ENCODE measurements around the gene PAK5. TPM values are rescaled to one million over a fixed set of nuclear protein-coding genes. Genes with fewer than 3 reads are reported as not detected.

Gene PAK5
- total and polyA plus RNA-seq, 9 of the 15 experiments (the other 6 are each of a cell fraction or from before 2014, with no cell fraction given): not detected

GRCh38 chr20:9628141-9628540, 210.7 kb downstream of the PAK5 start:
- no peak overlapping the region for H2AFZ ChIP-seq (ENCODE audit: low read depth, low read length)
- H3K36me3 ChIP-seq (ENCODE audit: control insufficient read depth, insufficient read depth, low read length): no peaks in the 10 kb centered on the region
- H3K4me3 ChIP-seq: no peak overlapping the region
- no peak overlapping the region for H3K4me2 ChIP-seq (ENCODE audit: insufficient read depth, low read length)
- no TSS peak for BruUV-seq (replicated peaks)
- in situ Hi-C loops (cut with MboI): no loop called here
- no peaks in the 10 kb centered on the region for H3K27me3 ChIP-seq (ENCODE audit: control insufficient read depth in 2 of 2, insufficient read depth in 2 of 2, low read length in 2 of 2)
- no peak overlapping the region for H3K9ac ChIP-seq (ENCODE audit: insufficient read depth in 1 of 2, low read depth in 2 of 2, low read length in 2 of 2)
- ATAC-seq (no peak), FAIRE-seq (no peak), DNase-seq (ENCODE audit: extremely low read depth in 1 of 4, low spot score in 3 of 4) (no peak)
- no peaks in the 10 kb centered on the region for H3K9me1 ChIP-seq (ENCODE audit: control insufficient read depth, insufficient read depth, low read length)
- TF ChIP-seq, protein P1, sequence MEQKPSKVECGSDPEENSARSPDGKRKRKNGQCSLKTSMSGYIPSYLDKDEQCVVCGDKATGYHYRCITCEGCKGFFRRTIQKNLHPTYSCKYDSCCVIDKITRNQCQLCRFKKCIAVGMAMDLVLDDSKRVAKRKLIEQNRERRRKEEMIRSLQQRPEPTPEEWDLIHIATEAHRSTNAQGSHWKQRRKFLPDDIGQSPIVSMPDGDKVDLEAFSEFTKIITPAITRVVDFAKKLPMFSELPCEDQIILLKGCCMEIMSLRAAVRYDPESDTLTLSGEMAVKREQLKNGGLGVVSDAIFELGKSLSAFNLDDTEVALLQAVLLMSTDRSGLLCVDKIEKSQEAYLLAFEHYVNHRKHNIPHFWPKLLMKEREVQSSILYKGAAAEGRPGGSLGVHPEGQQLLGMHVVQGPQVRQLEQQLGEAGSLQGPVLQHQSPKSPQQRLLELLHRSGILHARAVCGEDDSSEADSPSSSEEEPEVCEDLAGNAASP (IDR thresholded peaks at IDR 0.05): no peak
- TF ChIP-seq ZNF785 (CRISPR knock-in tag; IDR thresholded peaks at IDR 0.05) (no peak), GABPB2 (CRISPR knock-in tag; conservative IDR thresholded peaks at IDR 0.05) (no peak), FOXP1 (CRISPR knock-in tag; IDR thresholded peaks at IDR 0.05) (no peak), RBM15 (IDR thresholded peaks at IDR 0.05; ENCODE audit: insufficient read depth, low read length) (no peak), ZSCAN29 (IDR thresholded peaks at IDR 0.05) (no peak), ZNF143 (CRISPR knock-in tag; IDR thresholded peaks at IDR 0.05) (no peak), BCOR (IDR thresholded peaks at IDR 0.05) (no peak), ZBED1 (IDR thresholded peaks at IDR 0.05) (no peak), CREB3 (tag; conservative IDR thresholded peaks at IDR 0.05; ENCODE audit: low read depth) (no peak), NRF1 (conservative IDR thresholded peaks at IDR 0.05 in 1 of 2, IDR thresholded peaks at IDR 0.05 in 1 of 2) (no peak), BRCA1 (IDR thresholded peaks at IDR 0.05) (no peak), BRCA1 (CRISPR knock-in tag; IDR thresholded peaks at IDR 0.05) (no peak), ZFP30 (CRISPR knock-in tag; IDR thresholded peaks at IDR 0.05; ENCODE audit: borderline replicate concordance) (no peak), BRD9 (IDR thresholded peaks at IDR 0.05; ENCODE audit: low read depth, partially characterized antibody) (no peak), MAFG (tag; conservative IDR thresholded peaks at IDR 0.05) (no peak), CSDE1 (IDR thresholded peaks at IDR 0.05) (no peak), ZNF212 (CRISPR knock-in tag; IDR thresholded peaks at IDR 0.05) (no peak)
- TF ChIP-seq, protein P2, sequence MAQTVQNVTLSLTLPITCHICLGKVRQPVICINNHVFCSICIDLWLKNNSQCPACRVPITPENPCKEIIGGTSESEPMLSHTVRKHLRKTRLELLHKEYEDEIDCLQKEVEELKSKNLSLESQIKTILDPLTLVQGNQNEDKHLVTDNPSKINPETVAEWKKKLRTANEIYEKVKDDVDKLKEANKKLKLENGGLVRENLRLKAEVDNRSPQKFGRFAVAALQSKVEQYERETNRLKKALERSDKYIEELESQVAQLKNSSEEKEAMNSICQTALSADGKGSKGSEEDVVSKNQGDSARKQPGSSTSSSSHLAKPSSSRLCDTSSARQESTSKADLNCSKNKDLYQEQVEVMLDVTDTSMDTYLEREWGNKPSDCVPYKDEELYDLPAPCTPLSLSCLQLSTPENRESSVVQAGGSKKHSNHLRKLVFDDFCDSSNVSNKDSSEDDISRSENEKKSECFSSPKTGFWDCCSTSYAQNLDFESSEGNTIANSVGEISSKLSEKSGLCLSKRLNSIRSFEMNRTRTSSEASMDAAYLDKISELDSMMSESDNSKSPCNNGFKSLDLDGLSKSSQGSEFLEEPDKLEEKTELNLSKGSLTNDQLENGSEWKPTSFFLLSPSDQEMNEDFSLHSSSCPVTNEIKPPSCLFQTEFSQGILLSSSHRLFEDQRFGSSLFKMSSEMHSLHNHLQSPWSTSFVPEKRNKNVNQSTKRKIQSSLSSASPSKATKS (CRISPR knock-in tag; IDR thresholded peaks at IDR 0.05): no peak
- TF ChIP-seq, protein P3, sequence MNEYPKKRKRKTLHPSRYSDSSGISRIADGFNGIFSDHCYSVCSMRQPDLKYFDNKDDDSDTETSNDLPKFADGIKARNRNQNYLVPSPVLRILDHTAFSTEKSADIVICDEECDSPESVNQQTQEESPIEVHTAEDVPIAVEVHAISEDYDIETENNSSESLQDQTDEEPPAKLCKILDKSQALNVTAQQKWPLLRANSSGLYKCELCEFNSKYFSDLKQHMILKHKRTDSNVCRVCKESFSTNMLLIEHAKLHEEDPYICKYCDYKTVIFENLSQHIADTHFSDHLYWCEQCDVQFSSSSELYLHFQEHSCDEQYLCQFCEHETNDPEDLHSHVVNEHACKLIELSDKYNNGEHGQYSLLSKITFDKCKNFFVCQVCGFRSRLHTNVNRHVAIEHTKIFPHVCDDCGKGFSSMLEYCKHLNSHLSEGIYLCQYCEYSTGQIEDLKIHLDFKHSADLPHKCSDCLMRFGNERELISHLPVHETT (CRISPR knock-in tag; conservative IDR thresholded peaks at IDR 0.05 in 1 of 2, IDR thresholded peaks at IDR 0.05 in 1 of 2): no peak
- no peaks in the 10 kb centered on the region for H4K20me1 ChIP-seq (replicated peaks; ENCODE audit: control insufficient read depth, insufficient read depth, low read length)
- ChIA-PET POLR2A (no interaction called here), CTCF (ENCODE audit: low intra/inter-chr PET ratio) (no interaction called here)
- intact Hi-C loops (cut with micrococcal nuclease): no loop called here
- no peak overlapping the region for H3K27ac ChIP-seq (ENCODE audit: extremely low read depth, low read depth, low read length)
- H3K79me2 ChIP-seq (ENCODE audit: control insufficient read depth, insufficient read depth, low read length): no peaks in the 10 kb centered on the region
- no peaks in the 10 kb centered on the region for H3K4me1 ChIP-seq (replicated peaks in 1 of 2; ENCODE audit: control insufficient read depth in 2 of 2, insufficient read depth in 2 of 2, low read length in 2 of 2)
- no peaks in the 10 kb centered on the region for H3K9me3 ChIP-seq (replicated peaks; ENCODE audit: control insufficient read depth, insufficient read depth, low read depth, low read length)
